Measurements from ENCODE around the gene SH3BGRL3.
"Not testable (repeated sequence)": the region's sequence is repeated elsewhere in the genome, so short reads cannot be mapped to it uniquely, and the experiment has no call there.

Gene SH3BGRL3

DNA sequence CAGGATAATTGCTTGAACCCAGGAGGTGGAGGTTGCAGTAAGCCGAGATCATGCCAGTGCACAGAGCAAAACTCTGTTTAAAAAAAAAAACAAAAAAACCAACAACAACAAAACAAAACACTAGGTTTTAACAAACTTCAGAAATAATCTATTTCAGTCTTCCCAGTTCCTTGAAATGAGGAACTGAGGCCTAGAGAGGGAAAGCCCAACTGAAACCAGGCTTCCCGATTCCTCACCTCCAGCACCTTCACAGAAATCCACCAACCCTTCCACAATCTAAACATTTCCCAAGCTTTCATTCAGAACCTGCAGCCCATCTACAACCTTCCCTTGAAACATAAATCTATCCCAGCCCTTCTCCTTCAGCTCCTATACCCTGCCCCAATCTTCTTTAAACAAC, 37.3 kb downstream of the SH3BGRL3 start:
- no peak for DNase-seq (ENCODE audit: low read depth in 2 of 2)

DNA sequence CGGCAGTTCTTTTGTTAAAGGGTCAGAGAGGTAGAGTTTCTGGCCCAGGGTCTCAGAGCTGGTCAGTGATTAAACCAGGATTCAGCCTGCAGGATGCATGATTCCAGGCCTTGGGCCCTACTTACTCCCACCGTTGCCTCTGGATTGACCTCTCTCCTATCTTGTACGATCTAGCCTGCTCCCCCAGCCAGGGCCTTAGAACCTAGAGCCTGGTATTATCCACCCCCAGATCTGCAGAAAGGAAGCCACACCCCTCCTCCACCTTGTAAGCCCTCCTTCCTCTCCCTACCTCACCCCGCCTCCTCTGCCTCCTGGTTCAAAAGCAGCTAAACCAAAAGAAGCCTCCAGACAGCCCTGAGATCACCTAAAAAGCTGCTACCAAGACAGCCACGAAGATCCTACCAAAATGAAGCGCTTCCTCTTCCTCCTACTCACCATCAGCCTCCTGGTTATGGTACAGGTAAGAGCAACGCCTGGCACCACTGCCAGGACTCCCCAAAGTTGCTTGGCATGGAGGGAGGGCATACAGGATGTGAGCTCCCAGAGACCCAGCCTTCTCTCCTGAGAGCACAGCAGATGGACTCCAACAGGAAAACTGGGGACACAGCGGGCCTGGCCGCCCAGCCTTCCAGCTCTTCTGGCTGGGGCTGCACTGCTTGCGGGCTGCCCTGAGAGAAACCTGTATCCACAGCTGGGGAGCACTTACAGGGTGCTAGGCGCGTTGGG, 37.9 kb downstream of the SH3BGRL3 start, which contains the start of gene CD52:
CD52 (plus strand) TSS at position 347 of the 726 bp plus-strand sequence; CDS start at position 407, 60 bp downstream.
- DNase-seq (ENCODE audit: low read depth in 2 of 2) = peak in 1 of 2 donors; percentile 53

DNA sequence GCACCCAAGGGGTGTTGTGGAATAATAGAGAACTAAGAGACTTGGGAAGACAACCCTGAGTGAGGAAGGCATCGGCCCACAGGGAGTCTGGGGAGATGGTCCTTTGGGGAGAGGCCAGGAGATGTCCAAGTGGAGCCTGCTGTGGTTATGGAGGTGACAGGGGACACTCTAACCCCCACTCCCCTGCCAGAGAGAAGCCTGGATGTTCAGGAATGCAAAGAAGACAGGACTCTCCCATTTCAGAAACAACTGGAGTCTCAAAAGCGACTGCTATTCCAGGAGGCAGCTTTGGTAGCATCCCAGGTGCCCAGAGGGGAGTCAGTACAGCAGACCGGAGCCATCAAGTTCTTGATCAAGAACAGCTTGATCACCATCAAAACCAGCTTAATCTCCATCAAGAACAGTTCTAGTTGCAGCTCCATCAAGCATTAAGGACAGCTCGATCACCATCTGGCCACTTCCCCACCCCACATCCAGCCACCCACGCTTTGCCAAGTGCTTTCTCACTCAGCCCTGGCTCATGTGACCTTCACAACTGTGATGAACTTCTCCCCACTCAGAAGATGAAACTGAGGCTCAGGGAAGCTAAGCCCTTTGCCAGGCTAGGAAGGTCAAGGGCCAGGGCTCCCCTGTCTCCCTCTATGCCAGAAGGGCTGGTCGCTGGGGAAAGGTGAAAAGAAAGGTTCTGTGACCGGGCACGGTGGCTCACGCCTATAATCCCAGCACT, 38.6 kb downstream of the SH3BGRL3 start:
- DNase-seq (ENCODE audit: low read depth in 2 of 2) = no peak

DNA sequence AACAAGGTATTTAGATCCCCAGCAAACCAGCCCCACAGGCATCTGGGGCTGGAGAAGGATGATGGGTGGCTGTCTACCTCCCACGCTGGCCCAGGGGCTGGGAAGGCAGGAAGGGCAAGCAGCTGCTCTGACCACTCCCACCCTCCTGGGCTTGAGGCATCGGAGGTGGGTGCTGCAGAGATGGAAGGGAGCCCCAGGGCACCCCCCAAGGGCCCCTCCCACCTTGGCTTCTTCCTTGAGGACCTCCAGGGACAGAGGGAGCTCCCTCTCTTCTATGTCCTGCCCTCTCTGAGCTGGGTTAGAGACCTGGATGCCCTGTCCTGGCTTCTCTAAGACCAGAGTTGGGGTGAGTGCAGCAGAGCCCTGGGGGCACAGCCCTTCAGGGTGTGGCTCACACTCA, 41.0 kb downstream of the SH3BGRL3 start:
- DNase-seq (ENCODE audit: low read depth in 2 of 2) = no peak

DNA sequence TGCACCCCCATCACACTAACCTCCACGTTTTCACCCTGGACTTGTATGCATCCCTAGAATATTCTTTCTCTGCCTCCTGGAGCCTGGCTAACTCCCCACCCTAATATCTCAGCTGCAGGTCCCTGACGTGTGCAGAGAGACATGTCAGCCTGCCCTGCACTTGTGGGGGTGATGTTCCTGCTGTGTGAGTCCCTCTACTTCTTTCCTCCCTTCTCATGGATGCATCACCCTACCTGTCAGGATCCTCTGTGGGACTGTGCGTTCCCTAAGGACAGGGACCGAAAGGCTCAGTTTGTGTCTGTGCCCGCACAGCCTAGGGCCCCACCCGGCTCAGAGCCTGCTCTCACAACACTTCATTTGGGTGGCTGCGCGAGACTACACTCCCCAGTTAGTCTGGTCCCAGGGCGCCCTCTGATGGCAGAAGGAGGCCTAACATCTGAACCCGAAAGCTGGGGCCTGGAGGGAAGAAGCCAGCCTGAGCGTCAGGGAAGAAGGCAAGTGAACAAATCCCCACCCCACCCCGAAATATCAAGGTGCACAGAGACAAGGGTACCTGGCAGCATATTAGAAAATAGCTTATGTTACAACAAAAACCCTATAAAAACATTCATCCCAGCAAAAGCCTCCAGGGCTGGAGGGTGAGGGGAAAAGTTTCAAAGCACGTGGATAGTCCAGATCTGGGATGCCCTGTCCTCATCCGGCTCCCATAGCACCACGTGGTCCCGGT, 41.6 kb downstream of the SH3BGRL3 start:
- peak; percentile 90 to 97 for DNase-seq (ENCODE audit: low read depth in 2 of 2)

DNA sequence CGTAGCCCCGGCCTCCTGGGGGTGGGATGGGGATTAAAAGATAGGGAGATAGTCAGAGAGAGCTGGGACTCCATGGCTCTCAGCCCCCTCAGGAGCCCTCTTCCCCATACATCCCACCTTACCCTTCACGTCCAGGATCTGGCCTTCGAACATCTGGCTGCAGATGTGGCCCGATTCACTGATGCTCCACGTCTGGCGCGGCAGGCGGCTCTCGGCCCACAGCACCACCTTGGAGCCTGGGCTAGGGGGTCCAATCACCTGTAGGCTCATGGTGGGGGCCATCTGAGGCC, 42.1 kb downstream of the SH3BGRL3 start:
- no peak for DNase-seq (ENCODE audit: low read depth in 2 of 2)

DNA sequence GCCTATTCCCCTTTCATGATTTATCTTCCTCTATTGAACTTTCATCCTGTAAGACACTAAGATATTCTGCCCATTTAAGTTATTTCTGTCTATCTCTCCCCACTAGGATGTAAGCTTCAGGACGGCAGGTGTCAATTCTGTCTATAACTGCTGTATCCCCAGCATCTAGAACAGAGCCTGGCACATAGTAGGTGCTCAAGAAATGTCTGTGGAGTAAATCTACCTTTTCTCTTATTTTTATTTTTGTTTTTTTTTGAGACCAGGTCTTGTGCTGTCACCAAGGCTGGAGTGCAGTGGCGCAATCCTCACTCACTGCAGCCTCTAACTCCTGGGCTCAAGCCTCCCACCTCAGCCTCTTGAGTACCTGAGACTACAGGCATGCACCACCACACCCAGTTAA, 43.5 kb downstream of the SH3BGRL3 start:
- DNase-seq (ENCODE audit: low read depth in 2 of 2) = no peak

DNA sequence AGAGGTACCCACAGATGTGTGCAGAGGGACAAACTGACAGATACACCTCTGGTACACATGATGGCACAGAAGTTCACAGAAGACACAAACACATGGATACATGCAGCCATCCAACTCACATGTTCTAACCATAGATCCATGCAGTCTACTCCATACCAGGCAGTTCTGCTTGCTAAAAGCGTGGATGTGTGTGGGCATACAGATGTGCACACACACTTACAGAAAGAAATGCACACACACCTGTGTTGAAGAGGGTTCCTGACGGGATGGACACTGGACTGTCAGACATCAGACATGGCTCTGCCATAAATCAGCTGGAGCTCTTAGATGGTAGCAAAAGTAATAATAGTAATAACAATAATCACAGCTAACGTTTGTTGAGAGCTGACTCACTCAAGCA, 44.7 kb downstream of the SH3BGRL3 start:
- no peak for DNase-seq (ENCODE audit: low read depth in 2 of 2)

DNA sequence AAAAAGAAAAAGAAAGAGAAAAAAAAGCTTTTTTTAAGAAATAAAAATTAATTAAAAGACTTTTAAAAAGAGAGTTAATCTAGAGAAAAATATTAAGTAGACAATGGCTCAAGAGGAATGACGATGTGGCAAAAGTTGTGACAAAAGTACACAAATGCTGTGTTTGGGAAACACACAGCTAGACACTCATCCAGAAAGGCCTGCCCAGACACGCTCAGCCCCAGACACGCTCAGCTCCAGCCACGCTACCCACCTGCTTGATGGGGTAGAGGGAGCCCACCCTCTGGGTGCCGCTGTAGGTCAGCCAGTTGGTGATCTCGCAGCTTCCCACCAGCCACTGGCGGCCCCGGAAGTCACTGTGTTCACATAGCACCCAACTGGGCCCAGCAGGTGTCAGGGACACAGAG, 48.1 kb downstream of the SH3BGRL3 start:
- no peak for DNase-seq (ENCODE audit: low read depth in 2 of 2)

DNA sequence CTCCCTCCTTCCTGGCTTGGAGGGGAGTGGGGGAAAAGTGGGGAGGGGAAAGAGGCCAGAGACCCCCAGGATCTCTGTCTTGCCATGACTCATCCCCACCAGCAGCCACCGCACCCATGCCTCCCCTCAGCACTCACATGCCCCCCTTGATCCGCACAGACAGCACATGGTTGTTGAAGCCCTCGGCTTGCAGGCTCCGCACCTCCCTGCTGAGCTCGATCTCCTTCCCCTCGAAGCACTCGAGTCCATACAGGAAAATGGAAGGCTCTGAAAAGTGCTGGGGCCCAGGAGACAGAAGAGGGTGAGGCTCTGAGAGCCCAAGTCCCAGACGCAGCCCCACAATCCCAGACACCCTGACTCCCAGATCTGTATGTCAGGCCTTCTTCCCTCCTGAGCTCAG, 48.7 kb downstream of the SH3BGRL3 start:
- DNase-seq (ENCODE audit: low read depth in 2 of 2) = no peak

DNA sequence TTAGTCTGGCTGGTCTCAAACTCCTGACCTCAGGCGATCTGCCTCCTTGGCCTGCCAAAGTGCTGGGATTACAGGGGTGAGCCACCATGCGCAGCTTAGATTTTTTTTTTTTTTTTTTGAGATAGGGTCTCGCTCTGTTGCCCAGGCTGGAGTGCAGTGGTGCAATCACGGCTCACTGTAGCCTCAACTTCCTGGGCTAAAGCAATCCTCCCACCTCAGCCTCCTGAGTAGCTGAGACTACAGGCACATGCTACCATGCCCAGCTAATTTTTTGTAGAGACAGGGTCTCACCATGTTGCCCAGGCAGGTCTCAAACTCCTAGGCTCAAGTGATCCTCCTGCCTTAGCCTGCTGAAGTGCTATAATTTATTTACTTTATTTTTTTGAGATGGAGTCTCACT, 49.5 kb downstream of the SH3BGRL3 start:
- DNase-seq (ENCODE audit: low read depth in 2 of 2) = not testable (repeated sequence)

DNA sequence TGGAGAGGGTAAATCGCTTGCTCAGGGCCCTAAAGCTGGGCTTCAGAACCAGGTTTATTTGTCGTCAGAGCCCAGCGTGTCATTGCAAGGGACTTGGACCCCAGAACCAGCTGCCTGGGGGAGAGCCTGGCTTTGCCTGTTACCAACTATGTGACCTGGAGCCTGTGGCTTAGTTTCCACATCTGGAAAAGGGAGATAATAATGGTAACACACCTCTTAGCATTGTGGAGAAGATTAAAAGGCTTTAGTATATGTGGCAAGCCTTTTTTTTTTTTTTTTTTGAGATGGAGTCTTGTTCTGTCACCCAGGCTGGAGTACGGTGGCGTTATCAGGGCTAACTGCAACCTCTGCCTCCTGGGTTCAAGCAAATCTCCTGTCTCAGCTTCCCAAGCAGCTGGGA, 50.4 kb downstream of the SH3BGRL3 start:
- DNase-seq (ENCODE audit: low read depth in 2 of 2) = no peak
